Measurements from ENCODE around the gene ENOX1.

DNA sequence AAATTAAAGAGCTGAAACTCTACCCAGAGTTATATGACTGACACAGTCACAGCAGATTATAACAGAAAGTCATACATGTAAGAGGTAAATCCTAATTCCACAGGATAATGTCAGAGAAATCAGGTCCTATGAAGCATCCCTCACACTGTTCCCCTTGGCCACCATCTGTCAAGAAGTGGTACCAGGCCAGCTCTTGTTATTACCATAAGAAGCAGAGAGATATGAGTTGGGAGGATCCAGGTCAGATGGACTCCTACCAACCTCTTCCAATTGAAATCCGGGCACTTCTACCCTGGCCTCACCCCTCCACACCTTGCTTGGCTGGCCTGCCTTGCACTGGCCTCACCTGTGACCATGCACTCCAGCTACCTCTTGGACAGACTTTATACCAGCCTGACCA is 410.2 kb downstream of the ENOX1 start:
- TF ChIP-seq, protein P1, sequence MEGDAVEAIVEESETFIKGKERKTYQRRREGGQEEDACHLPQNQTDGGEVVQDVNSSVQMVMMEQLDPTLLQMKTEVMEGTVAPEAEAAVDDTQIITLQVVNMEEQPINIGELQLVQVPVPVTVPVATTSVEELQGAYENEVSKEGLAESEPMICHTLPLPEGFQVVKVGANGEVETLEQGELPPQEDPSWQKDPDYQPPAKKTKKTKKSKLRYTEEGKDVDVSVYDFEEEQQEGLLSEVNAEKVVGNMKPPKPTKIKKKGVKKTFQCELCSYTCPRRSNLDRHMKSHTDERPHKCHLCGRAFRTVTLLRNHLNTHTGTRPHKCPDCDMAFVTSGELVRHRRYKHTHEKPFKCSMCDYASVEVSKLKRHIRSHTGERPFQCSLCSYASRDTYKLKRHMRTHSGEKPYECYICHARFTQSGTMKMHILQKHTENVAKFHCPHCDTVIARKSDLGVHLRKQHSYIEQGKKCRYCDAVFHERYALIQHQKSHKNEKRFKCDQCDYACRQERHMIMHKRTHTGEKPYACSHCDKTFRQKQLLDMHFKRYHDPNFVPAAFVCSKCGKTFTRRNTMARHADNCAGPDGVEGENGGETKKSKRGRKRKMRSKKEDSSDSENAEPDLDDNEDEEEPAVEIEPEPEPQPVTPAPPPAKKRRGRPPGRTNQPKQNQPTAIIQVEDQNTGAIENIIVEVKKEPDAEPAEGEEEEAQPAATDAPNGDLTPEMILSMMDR (IDR thresholded peaks at IDR 0.05), result no peak
- TF ChIP-seq, protein P2, sequence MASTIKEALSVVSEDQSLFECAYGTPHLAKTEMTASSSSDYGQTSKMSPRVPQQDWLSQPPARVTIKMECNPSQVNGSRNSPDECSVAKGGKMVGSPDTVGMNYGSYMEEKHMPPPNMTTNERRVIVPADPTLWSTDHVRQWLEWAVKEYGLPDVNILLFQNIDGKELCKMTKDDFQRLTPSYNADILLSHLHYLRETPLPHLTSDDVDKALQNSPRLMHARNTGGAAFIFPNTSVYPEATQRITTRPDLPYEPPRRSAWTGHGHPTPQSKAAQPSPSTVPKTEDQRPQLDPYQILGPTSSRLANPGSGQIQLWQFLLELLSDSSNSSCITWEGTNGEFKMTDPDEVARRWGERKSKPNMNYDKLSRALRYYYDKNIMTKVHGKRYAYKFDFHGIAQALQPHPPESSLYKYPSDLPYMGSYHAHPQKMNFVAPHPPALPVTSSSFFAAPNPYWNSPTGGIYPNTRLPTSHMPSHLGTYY (CRISPR knock-in tag; IDR thresholded peaks at IDR 0.05), result no peak
- TF ChIP-seq FOXP1 (CRISPR knock-in tag; IDR thresholded peaks at IDR 0.05; ENCODE audit: borderline replicate concordance) (no peak), NR2C2 (CRISPR knock-in tag; IDR thresholded peaks at IDR 0.05) (no peak), JUN (CRISPR knock-in tag; IDR thresholded peaks at IDR 0.05) (no peak), NR3C1 (CRISPR knock-in tag; conservative IDR thresholded peaks at IDR 0.05; ENCODE audit: low read depth) (no peak)
- TF ChIP-seq, protein P3, sequence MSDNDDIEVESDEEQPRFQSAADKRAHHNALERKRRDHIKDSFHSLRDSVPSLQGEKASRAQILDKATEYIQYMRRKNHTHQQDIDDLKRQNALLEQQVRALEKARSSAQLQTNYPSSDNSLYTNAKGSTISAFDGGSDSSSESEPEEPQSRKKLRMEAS (CRISPR knock-in tag; IDR thresholded peaks at IDR 0.05), result no peak
- TF ChIP-seq, protein P4, sequence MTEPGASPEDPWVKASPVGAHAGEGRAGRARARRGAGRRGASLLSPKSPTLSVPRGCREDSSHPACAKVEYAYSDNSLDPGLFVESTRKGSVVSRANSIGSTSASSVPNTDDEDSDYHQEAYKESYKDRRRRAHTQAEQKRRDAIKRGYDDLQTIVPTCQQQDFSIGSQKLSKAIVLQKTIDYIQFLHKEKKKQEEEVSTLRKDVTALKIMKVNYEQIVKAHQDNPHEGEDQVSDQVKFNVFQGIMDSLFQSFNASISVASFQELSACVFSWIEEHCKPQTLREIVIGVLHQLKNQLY (CRISPR knock-in tag; IDR thresholded peaks at IDR 0.05), result no peak
- TF ChIP-seq, protein P5, sequence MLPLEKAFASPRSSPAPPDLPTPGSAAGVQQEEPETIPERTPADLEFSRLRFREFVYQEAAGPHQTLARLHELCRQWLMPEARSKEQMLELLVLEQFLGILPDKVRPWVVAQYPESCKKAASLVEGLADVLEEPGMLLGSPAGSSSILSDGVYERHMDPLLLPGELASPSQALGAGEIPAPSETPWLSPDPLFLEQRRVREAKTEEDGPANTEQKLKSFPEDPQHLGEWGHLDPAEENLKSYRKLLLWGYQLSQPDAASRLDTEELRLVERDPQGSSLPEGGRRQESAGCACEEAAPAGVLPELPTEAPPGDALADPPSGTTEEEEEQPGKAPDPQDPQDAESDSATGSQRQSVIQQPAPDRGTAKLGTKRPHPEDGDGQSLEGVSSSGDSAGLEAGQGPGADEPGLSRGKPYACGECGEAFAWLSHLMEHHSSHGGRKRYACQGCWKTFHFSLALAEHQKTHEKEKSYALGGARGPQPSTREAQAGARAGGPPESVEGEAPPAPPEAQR (CRISPR knock-in tag; IDR thresholded peaks at IDR 0.05), result no peak
- TF ChIP-seq, protein P6, sequence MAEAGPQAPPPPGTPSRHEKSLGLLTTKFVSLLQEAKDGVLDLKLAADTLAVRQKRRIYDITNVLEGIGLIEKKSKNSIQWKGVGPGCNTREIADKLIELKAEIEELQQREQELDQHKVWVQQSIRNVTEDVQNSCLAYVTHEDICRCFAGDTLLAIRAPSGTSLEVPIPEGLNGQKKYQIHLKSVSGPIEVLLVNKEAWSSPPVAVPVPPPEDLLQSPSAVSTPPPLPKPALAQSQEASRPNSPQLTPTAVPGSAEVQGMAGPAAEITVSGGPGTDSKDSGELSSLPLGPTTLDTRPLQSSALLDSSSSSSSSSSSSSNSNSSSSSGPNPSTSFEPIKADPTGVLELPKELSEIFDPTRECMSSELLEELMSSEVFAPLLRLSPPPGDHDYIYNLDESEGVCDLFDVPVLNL (CRISPR knock-in tag; IDR thresholded peaks at IDR 0.05; ENCODE audit: borderline replicate concordance, low read depth), result no peak
